Mucosa of descending colon (tissue), 3 donors: ENCODE data around the gene MISP. TPM values are rescaled to one million over a fixed set of nuclear protein-coding genes. Genes with fewer than 3 reads are reported as not detected.

ENCODE experiments used
- ATAC-seq: fragments of 200-7000 bp; cut with Tn5 transposase; one replicate; pipeline ENCODE4 v1.9.1; 2020; ENCODE audit warnings: mild to moderate bottlenecking, moderate library complexity
- DNase-seq, 3 donors: peaks; one replicate each; pipeline ENCODE4 v3.0.0-alpha.2; 2020
- H3K36me3 ChIP-seq: fragments of 200-600 bp; one replicate; pipeline ENCODE4 v1.8.0; 2021; ENCODE audit warnings: low read depth, mild to moderate bottlenecking
- H3K4me1 ChIP-seq: fragments of 200-600 bp; one replicate; pipeline ENCODE4 v1.8.0; 2021; ENCODE audit warnings: low read depth, mild to moderate bottlenecking
- H3K4me3 ChIP-seq: fragments of 200-600 bp; one replicate; pipeline ENCODE4 v1.8.0; 2021; ENCODE audit warnings: mild to moderate bottlenecking
- H3K9me3 ChIP-seq: fragments of 200-600 bp; one replicate; pipeline ENCODE4 v1.8.0; 2021; ENCODE audit warnings: mild to moderate bottlenecking
- intact Hi-C, 2 donors: fragments of 100-400 bp; cut with DNase I in 1 of 2; cut with micrococcal nuclease in 1 of 2; formaldehyde crosslinking; loops; one replicate each; pipeline versions ENCODE4 v1.11.0 to v1.11.1; 2022; cut with DNase I, micrococcal nuclease
- total RNA-seq, 3 donors: library from RNA; stranded (reverse); fragmentation: NEBNext Ultra II Directional in 2 of 3; extraction: Animal tissue kit (Norgen Biotek cat#: 25700) in 2 of 3; gene quantifications; one replicate each; pipeline versions ENCODE4 v1.2.1 to v1.2.4, GENCODE V29; 2021 to 2023
- TF ChIP-seq, protein P1 (sequence below): fragments of 200-600 bp; IDR thresholded peaks from one replicate; pipeline ENCODE4 v1.8.0; 2022; ENCODE audit warnings: antibody characterized with exemption, mild to moderate bottlenecking
- donor health status: DM: no; HTN: no; CAD: no; lungs with moderate emphysema.
- donor health status: DM: no; HTN: no; CAD: no.
- donor health status: DM: no; HTN: yes; CAD: no.

The MISP gene
- total RNA-seq, 3 donors from 2014 or later = 184 to 443 (median 361) TPM

DNA sequence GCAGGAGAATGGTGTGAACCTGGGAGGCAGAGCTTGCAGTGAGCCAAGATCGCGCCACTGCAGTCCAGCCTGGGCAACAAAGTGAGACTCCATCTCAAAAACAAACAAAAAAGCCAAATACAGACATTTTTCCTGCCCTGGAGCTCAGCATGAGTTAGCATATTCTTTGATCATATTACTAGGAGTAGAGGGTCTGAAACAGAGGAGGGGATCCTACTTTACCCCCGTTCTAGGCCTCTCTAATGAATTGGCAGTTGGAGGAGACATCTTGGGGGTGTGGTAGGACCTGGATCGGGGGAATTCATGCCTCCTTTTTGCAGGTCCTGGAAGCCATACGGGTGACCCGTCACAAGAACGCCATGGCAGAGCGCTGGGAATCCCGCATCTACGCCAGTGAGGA lies 12.3 kb downstream of the MISP start:
- Histone ChIP-seq H3K4me3 (no peak overlapping the region), H3K36me3 (peaks cover 2% of the 10 kb centered on the region), H3K4me1 (no peaks in the 10 kb centered on the region), H3K9me3 (no peaks in the 10 kb centered on the region)
- intact Hi-C loops = no loop called here
- DNase-seq = no peak
- ATAC-seq = no peak
- TF ChIP-seq, protein P1, sequence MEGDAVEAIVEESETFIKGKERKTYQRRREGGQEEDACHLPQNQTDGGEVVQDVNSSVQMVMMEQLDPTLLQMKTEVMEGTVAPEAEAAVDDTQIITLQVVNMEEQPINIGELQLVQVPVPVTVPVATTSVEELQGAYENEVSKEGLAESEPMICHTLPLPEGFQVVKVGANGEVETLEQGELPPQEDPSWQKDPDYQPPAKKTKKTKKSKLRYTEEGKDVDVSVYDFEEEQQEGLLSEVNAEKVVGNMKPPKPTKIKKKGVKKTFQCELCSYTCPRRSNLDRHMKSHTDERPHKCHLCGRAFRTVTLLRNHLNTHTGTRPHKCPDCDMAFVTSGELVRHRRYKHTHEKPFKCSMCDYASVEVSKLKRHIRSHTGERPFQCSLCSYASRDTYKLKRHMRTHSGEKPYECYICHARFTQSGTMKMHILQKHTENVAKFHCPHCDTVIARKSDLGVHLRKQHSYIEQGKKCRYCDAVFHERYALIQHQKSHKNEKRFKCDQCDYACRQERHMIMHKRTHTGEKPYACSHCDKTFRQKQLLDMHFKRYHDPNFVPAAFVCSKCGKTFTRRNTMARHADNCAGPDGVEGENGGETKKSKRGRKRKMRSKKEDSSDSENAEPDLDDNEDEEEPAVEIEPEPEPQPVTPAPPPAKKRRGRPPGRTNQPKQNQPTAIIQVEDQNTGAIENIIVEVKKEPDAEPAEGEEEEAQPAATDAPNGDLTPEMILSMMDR = no peak

DNA sequence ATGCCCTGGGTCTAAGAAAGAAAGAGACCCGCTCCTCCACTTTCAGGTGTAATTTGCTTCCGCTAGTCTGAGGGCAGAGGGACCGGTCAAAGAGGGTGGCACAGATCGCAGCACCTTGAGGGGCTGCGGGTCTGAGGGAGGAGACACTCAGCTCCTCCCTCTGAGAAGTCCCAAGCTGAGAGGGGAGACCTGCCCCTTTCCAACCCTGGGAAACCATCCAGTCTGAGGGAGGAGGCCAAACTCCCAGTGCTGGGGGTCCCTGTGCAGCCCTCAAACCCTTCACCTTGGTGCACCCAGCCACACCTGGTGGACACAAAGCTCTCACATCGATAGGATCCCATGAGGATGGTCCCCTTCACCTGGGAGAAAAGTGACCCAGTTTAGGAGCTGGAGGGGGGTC lies 13.0 kb downstream of the MISP start:
- ATAC-seq = no peak
- TF ChIP-seq, protein P1 = no peak
- Histone ChIP-seq H3K36me3 (no peaks in the 10 kb centered on the region), H3K4me3 (no peak overlapping the region), H3K4me1 (no peaks in the 10 kb centered on the region), H3K9me3 (no peaks in the 10 kb centered on the region)
- no peak for DNase-seq
- intact Hi-C loops = no loop called here

DNA sequence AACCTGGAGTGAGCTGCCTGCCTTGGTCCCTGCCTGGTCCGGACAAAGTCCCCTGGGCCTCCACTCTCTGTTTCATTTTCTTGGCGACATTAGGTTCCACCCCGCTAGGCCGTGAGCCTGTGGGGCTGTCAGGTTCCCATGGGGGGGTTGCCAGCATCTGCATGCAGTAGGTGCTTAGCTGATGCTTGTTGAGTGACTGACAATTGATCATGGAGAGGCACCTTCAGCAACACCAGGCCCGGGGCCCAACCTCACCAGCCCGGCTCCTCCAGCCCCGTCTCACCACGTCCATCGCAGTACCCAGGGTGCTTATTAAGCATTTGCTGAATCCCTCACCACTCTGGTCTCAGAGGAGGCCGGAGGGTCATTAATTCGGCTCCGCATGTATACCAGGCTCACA lies 13.4 kb downstream of the MISP start:
- intact Hi-C loops = no loop called here
- H3K9me3 ChIP-seq = no peaks in the 10 kb centered on the region

DNA sequence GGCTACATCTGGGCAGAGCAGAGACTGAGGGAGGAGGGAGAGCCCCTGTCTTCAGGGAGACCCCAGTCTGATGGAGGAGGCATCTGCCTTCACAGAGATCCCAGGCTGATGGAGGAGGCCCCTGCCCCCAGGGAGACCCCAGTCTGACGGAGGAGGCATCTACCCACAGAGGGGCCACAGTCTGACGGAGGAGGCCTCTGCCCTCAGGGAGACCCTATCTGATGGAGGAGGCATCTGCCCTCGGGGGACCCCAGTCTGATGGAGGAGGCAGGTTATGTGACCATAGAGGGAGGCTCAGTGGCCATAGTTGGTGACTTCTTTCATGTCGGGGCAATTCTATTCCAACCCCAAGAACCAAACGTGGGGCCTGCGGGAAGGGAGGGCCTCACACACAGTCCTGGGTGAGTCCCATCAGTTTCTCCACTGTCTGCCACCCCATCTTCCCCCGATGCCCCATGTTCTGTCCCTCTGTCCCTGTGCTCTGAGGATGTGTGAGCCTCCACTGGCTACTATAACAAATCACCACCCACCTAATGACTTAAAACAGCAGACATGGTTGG lies 14.3 kb downstream of the MISP start:
- H3K4me1 ChIP-seq = no peaks in the 10 kb centered on the region
- H3K36me3 ChIP-seq = no peaks in the 10 kb centered on the region
- ATAC-seq (peak; percentile 44), DNase-seq (no peak)
- no peaks in the 10 kb centered on the region for H3K9me3 ChIP-seq
- no peak overlapping the region for H3K4me3 ChIP-seq
- TF ChIP-seq, protein P1 = no peak
- intact Hi-C loops = no loop called here

More for the DNA sequence above, 13.4 kb downstream of the MISP start:
- Histone ChIP-seq H3K4me1 (no peaks in the 10 kb centered on the region), H3K4me3 (no peak overlapping the region), H3K36me3 (no peaks in the 10 kb centered on the region)
- ATAC-seq (peak; percentile 4), DNase-seq (no peak)
- TF ChIP-seq, protein P1 = no peak

DNA sequence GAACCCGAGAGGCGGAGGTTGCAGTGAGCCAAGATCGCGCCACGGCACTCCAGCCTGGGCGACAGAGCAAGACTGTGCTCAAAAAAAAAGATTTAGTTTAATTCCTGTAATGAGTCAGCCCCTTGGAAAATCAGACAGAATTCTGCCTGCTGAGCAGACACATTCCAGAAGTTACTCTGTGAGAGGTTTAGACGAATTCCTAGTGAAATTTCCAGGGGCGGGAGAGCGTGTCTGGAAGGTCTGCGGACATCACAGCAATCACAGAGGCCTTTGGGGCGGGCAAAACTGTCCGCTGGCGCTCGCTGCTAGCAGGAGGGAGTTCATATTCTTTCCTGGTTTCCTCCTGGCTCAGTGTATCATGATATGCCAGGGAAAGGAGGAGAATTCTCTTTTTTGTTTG lies 17.5 kb downstream of the MISP start:
- DNase-seq (no peak), ATAC-seq (no peak)

More for the DNA sequence above, 17.5 kb downstream of the MISP start:
- intact Hi-C loops = no loop called here
- Histone ChIP-seq H3K9me3 (no peaks in the 10 kb centered on the region), H3K4me1 (no peaks in the 10 kb centered on the region), H3K36me3 (no peaks in the 10 kb centered on the region), H3K4me3 (no peak overlapping the region)
- TF ChIP-seq, protein P1 = no peak
